Astrocyte (in vitro differentiated cells and primary cell): ENCODE data around the gene SPTBN1. TPM values are rescaled to one million over a fixed set of nuclear protein-coding genes. Genes with fewer than 3 reads are reported as not detected.

ENCODE experiments used
- DNase-seq: peaks from one replicate; pipeline ENCODE4 v3.0.0-alpha.2; 2010; ENCODE audit warnings: low read depth
- FAIRE-seq: peaks from 2 replicates; lab custom pipeline; 2011; peaks lifted over from hg19 to GRCh38; lab: Jason Lieb, UNC
- H2AFZ ChIP-seq: 2 replicates; pipeline ENCODE4 v1.6.0; 2012; ENCODE audit warnings: low read depth, low read length, inconsistent platforms
- H3K27ac ChIP-seq: 2 replicates; pipeline ENCODE4 v1.5.1; 2011; ENCODE audit warnings: low read depth, low read length, inconsistent platforms
- H3K27me3 ChIP-seq: 2 replicates; pipeline ENCODE4 v1.6.0; 2011; ENCODE audit warnings: low read length, inconsistent platforms; ENCODE audit not compliant: insufficient read depth
- H3K36me3 ChIP-seq: 2 replicates; pipeline ENCODE4 v1.5.1; 2011; ENCODE audit warnings: low read length, inconsistent platforms; ENCODE audit not compliant: insufficient read depth
- H3K4me1 ChIP-seq: 2 replicates; pipeline ENCODE4 v1.5.1; 2011; ENCODE audit warnings: low read length, inconsistent platforms; ENCODE audit not compliant: insufficient read depth
- H3K4me2 ChIP-seq: 2 replicates; pipeline ENCODE4 v1.6.0; 2012; ENCODE audit warnings: low read length, inconsistent platforms
- H3K4me3 ChIP-seq: 2 replicates; pipeline ENCODE4 v1.5.1; 2011; ENCODE audit warnings: low read depth, mild to moderate bottlenecking, low read length, inconsistent platforms; ENCODE audit not compliant: insufficient read depth
- H3K79me2 ChIP-seq: 2 replicates; pipeline ENCODE4 v1.6.0; 2012; ENCODE audit warnings: mild to moderate bottlenecking, low read length, inconsistent platforms; ENCODE audit not compliant: insufficient read depth
- H3K9ac ChIP-seq: 2 replicates; pipeline ENCODE4 v1.6.0; 2012; ENCODE audit warnings: mild to moderate bottlenecking, low read length, inconsistent platforms
- H3K9me3 ChIP-seq: 2 replicates; pipeline ENCODE4 v1.5.1; 2012; ENCODE audit warnings: low read depth, mild to moderate bottlenecking, low read length, inconsistent platforms; ENCODE audit not compliant: insufficient read depth
- H4K20me1 ChIP-seq: 2 replicates; pipeline ENCODE4 v1.6.0; 2012; ENCODE audit warnings: low read length, inconsistent platforms; ENCODE audit not compliant: insufficient read depth
- H3K27ac Mint-ChIP-seq: one replicate; pipeline ENCODE4 v1.8.0; 2021; ENCODE audit warnings: mild to moderate bottlenecking, mixed read lengths; ENCODE audit not compliant: unreplicated experiment
- H3K27me3 Mint-ChIP-seq: one replicate; pipeline ENCODE4 v1.8.0; 2021; ENCODE audit warnings: low read depth, mixed read lengths; ENCODE audit not compliant: unreplicated experiment
- H3K36me3 Mint-ChIP-seq: one replicate; pipeline ENCODE4 v1.8.0; 2021; ENCODE audit warnings: low read depth, mixed read lengths; ENCODE audit not compliant: unreplicated experiment
- H3K4me1 Mint-ChIP-seq: one replicate; pipeline ENCODE4 v1.8.0; 2021; ENCODE audit warnings: low read depth, mixed read lengths; ENCODE audit not compliant: unreplicated experiment
- H3K4me3 Mint-ChIP-seq: one replicate; pipeline ENCODE4 v1.8.0; 2021; ENCODE audit warnings: mild to moderate bottlenecking, moderate library complexity, mixed read lengths; ENCODE audit not compliant: unreplicated experiment
- H3K9me3 Mint-ChIP-seq: one replicate; pipeline ENCODE4 v1.8.0; 2021; ENCODE audit warnings: mild to moderate bottlenecking, mixed read lengths; ENCODE audit not compliant: unreplicated experiment
- CTCF ChIP-seq: IDR thresholded peaks from 2 replicates; pipeline ENCODE4 v1.5.1; 2011; ENCODE audit warnings: low read depth, mild to moderate bottlenecking, inconsistent platforms, low read length, moderate library complexity; ENCODE audit not compliant: insufficient read depth
- EZH2 ChIP-seq: IDR thresholded peaks from 2 replicates; pipeline ENCODE4 v1.6.1; 2012; ENCODE audit warnings: mild to moderate bottlenecking, low read length, inconsistent platforms; ENCODE audit not compliant: insufficient read depth
- total RNA-seq: library from RNA; stranded (reverse); gene quantifications from 2 replicates; pipeline ENCODE4 v1.2.1, GENCODE V29; 2021

The SPTBN1 gene
- total RNA-seq, 1 donor from 2014 or later, result 311 TPM

- DNase-seq (no peak), FAIRE-seq (no peak)
- Mint-ChIP-seq H3K4me1 (peaks cover 38% of the 10 kb centered on the region), H3K36me3 (peaks cover 75% of the 10 kb centered on the region), H3K4me3 (no peak overlapping the region), H3K27ac (no peak overlapping the region), H3K9me3 (no peaks in the 10 kb centered on the region), H3K27me3 (no peaks in the 10 kb centered on the region)
- H3K4me3 ChIP-seq, result no peak overlapping the region
- H3K79me2 ChIP-seq, result peaks cover 59% of the 10 kb centered on the region
- H2AFZ ChIP-seq, result no peak overlapping the region
- peaks cover 82% of the 10 kb centered on the region for H3K36me3 ChIP-seq
- no peak overlapping the region for H3K9ac ChIP-seq
- no peak for TF ChIP-seq EZH2
- no peak for TF ChIP-seq CTCF
- H4K20me1 ChIP-seq, result no peaks in the 10 kb centered on the region
- peaks cover 27% of the 10 kb centered on the region for H3K4me1 ChIP-seq
- no peak overlapping the region for H3K4me2 ChIP-seq
- no peaks in the 10 kb centered on the region for H3K27me3 ChIP-seq
- peaks cover 2% of the 10 kb centered on the region for H3K9me3 ChIP-seq
- peak overlapping the region; percentile 55 for H3K27ac ChIP-seq
These were observed 173.3 kb downstream of the SPTBN1 start for GRCh38 chr2:54629390-54629789.

GRCh38 chr2:54629914-54630857 is 174.1 kb downstream of the SPTBN1 start:
- Histone ChIP-seq H3K4me2 (no peak overlapping the region), H3K27me3 (no peaks in the 10 kb centered on the region), H3K4me1 (peaks cover 35% of the 10 kb centered on the region), H3K9me3 (peaks cover 2% of the 10 kb centered on the region), H3K79me2 (peaks cover 54% of the 10 kb centered on the region), H2AFZ (no peak overlapping the region), H3K4me3 (no peak overlapping the region), H3K27ac (peak overlapping the region; percentile 55), H3K36me3 (peaks cover 74% of the 10 kb centered on the region), H4K20me1 (no peaks in the 10 kb centered on the region), H3K9ac (peak overlapping the region; percentile 31)
- Mint-ChIP-seq H3K4me3 (no peak overlapping the region), H3K27ac (peak overlapping the region; percentile 36), H3K27me3 (no peaks in the 10 kb centered on the region), H3K36me3 (peaks cover 71% of the 10 kb centered on the region), H3K9me3 (no peaks in the 10 kb centered on the region), H3K4me1 (peaks cover 45% of the 10 kb centered on the region)
- no peak for FAIRE-seq
- peak; percentile 62 for DNase-seq
- no peak for TF ChIP-seq EZH2
- no peak for TF ChIP-seq CTCF
